NCI-H446 treated with DMSO at 0.1 percent for 48 hours (cell line): ENCODE results near the gene C10orf90.

Experiments used
- DNase-seq: peaks from one replicate; lab custom pipeline; 2025; lab: John Stamatoyannopoulos, UW

Gene C10orf90

GRCh38 chr10:126634347-126634746 is 36.1 kb downstream of the C10orf90 start:
- DNase-seq: no peak

GRCh38 chr10:126632705-126633104 is 37.8 kb downstream of the C10orf90 start:
- no peak for DNase-seq

- DNase-seq: no peak
Measured at GRCh38 chr10:126629925-126630624, 40.4 kb downstream of the C10orf90 start.

- DNase-seq: no peak
Measured at GRCh38 chr10:126628746-126629145, 41.7 kb downstream of the C10orf90 start.

GRCh38 chr10:126621846-126622245 is 48.6 kb downstream of the C10orf90 start:
- no peak for DNase-seq

GRCh38 chr10:126618466-126618865 is 52.0 kb downstream of the C10orf90 start:
- DNase-seq: no peak

- no peak for DNase-seq
Measured at GRCh38 chr10:126617733-126618132, 52.8 kb downstream of the C10orf90 start.

- no peak for DNase-seq
Measured at GRCh38 chr10:126617208-126617607, 53.3 kb downstream of the C10orf90 start.

- no peak for DNase-seq
Measured at GRCh38 chr10:126616737-126617136, 53.8 kb downstream of the C10orf90 start.

- no peak for DNase-seq
Measured at GRCh38 chr10:126611303-126611702, 59.2 kb downstream of the C10orf90 start.

GRCh38 chr10:126609566-126609965 is 60.9 kb downstream of the C10orf90 start:
- no peak for DNase-seq

- DNase-seq: no peak
Measured at GRCh38 chr10:126599949-126600682, 70.4 kb downstream of the C10orf90 start.

GRCh38 chr10:126598009-126598408 is 72.5 kb downstream of the C10orf90 start:
- DNase-seq: no peak

- DNase-seq: no peak
Measured at GRCh38 chr10:126597211-126597610, 73.3 kb downstream of the C10orf90 start.

GRCh38 chr10:126596472-126597016 is 73.9 kb downstream of the C10orf90 start:
- no peak for DNase-seq

GRCh38 chr10:126595160-126595559 is 75.3 kb downstream of the C10orf90 start:
- no peak for DNase-seq

- DNase-seq: no peak
Measured at GRCh38 chr10:126593968-126594701, 76.4 kb downstream of the C10orf90 start.

- DNase-seq: no peak
Measured at GRCh38 chr10:126592901-126593300, 77.6 kb downstream of the C10orf90 start.

GRCh38 chr10:126588024-126588423 is 82.5 kb downstream of the C10orf90 start:
- DNase-seq: no peak

- DNase-seq: no peak
Measured at GRCh38 chr10:126586878-126587277, 83.6 kb downstream of the C10orf90 start.

GRCh38 chr10:126586128-126586527 is 84.4 kb downstream of the C10orf90 start:
- no peak for DNase-seq

- DNase-seq: no peak
Measured at GRCh38 chr10:126585249-126586017, 85.1 kb downstream of the C10orf90 start.
